H1 (cell line): Measurements from ENCODE around the gene TBX18. TPM values are rescaled to one million over a fixed set of nuclear protein-coding genes. Genes with fewer than 3 reads are reported as not detected.

Experiments used
- CTCF ChIA-PET: fragments of 300-600 bp; sonication (Branson Sonifier 250); formaldehyde crosslinking; loops from one replicate; lab custom pipeline; 2021; ENCODE audit not compliant: partially characterized antibody; lab: Charles Lee
- POLR2A ChIA-PET: fragments of 300-600 bp; sonication (Branson Sonifier 250); formaldehyde crosslinking; loops from one replicate; lab custom pipeline; 2021; ENCODE audit warnings: inconsistent platforms; ENCODE audit not compliant: partially characterized antibody; lab: Charles Lee
- DNase-seq, 2 experiments: peaks; one replicate each; pipeline versions ENCODE4 v3.0.0 to v3.0.0-alpha.2; 2010 to 2022; ENCODE audit warnings: low spot score in 2 of 2, low read depth in 1 of 2, mixed read lengths in 1 of 2
- FAIRE-seq: peaks from 2 replicates; lab custom pipeline; 2011; peaks lifted over from hg19 to GRCh38; lab: Jason Lieb, UNC
- H2AFZ ChIP-seq: 2 replicates; pipeline ENCODE4 v1.8.1; 2012; ENCODE audit warnings: low read length, inconsistent platforms
- H2AK5ac ChIP-seq: 2 replicates; pipeline ENCODE4 v1.6.1; 2013; ENCODE audit warnings: low read depth, low read length
- H2BK120ac ChIP-seq: replicated peaks from 2 replicates; pipeline ENCODE3; 2013; ENCODE audit warnings: low read depth, low read length, inconsistent platforms
- H2BK12ac ChIP-seq: 2 replicates; pipeline ENCODE4 v1.6.1; 2013; ENCODE audit warnings: low read depth, low read length
- H2BK15ac ChIP-seq: 2 replicates; pipeline ENCODE4 v1.6.1; 2013; ENCODE audit warnings: low read length
- H2BK20ac ChIP-seq: 2 replicates; pipeline ENCODE4 v1.6.1; 2013; ENCODE audit warnings: low read length
- H2BK5ac ChIP-seq: 2 replicates; pipeline ENCODE4 v1.6.1; 2013; ENCODE audit warnings: low read depth, low read length
- H3K14ac ChIP-seq: 2 replicates; pipeline ENCODE4 v1.6.1; 2013; ENCODE audit warnings: inconsistent platforms; ENCODE audit not compliant: insufficient read length
- H3K18ac ChIP-seq: 2 replicates; pipeline ENCODE4 v1.6.1; 2013; ENCODE audit warnings: low read length; ENCODE audit errors: extremely low read depth
- H3K23ac ChIP-seq: 2 replicates; pipeline ENCODE4 v1.6.1; 2013; ENCODE audit warnings: inconsistent platforms; ENCODE audit not compliant: insufficient read length
- H3K23me2 ChIP-seq: 2 replicates; pipeline ENCODE4 v1.6.1; 2013; ENCODE audit warnings: low read depth, low read length
- H3K27ac ChIP-seq: 2 replicates; pipeline ENCODE4 v1.6.1; 2011; ENCODE audit warnings: low read depth, low read length, inconsistent platforms
- H3K27me3 ChIP-seq, 4 experiments: replicated peaks in 1 of 4; 1 replicate in 1 of 4; 2 replicates in 3 of 4; pipeline versions ENCODE4 v1.6.1 to v1.8.1; 2011 to 2013; ENCODE audit warnings: low read length in 3 of 4, mild to moderate bottlenecking in 3 of 4, inconsistent platforms in 2 of 4, mixed read lengths in 2 of 4, moderate library complexity in 1 of 4; ENCODE audit not compliant: control insufficient read depth in 3 of 4, insufficient read depth in 3 of 4; ENCODE audit errors: extremely low read depth in 1 of 4
- H3K36me3 ChIP-seq, 4 experiments: 2 replicates each; pipeline versions ENCODE4 v1.6.1 to v1.8.1; 2011 to 2013; ENCODE audit warnings: mild to moderate bottlenecking in 4 of 4, low read length in 3 of 4, moderate library complexity in 2 of 4, control low read depth in 1 of 4, inconsistent platforms in 1 of 4; ENCODE audit not compliant: insufficient read depth in 4 of 4, control insufficient read depth in 2 of 4
- H3K4ac ChIP-seq: replicated peaks from 2 replicates; pipeline ENCODE3; 2013; ENCODE audit warnings: low read length, low read depth, mixed read lengths, inconsistent platforms; ENCODE audit not compliant: insufficient read length
- H3K4me1 ChIP-seq, 4 experiments: replicated peaks in 1 of 4; 1 replicate in 1 of 4; 2 replicates in 3 of 4; pipeline versions ENCODE4 v1.6.1 to v1.8.1; 2011 to 2013; ENCODE audit warnings: low read length in 3 of 4, inconsistent platforms in 2 of 4, mixed read lengths in 1 of 4; ENCODE audit not compliant: insufficient read depth in 4 of 4, control insufficient read depth in 3 of 4
- H3K4me2 ChIP-seq, 2 experiments: 2 replicates each; pipeline versions ENCODE4 v1.6.1 to v1.8.1; 2011 to 2013; ENCODE audit warnings: low read depth in 2 of 2, low read length in 2 of 2, control low read depth in 1 of 2, inconsistent platforms in 1 of 2, mild to moderate bottlenecking in 1 of 2; ENCODE audit not compliant: insufficient read depth in 1 of 2
- H3K4me3 ChIP-seq, 4 experiments: fragments of 200-600, 300-600 bp in 1 of 4; sonication (generic), shearing (Covaris generic), sonication (Bioruptor Twin) in 1 of 4; 2 replicates each; pipeline versions ENCODE4 v1.5.1 to v1.8.1; 2011 to 2016; ENCODE audit warnings: low read length in 4 of 4, low read depth in 3 of 4, control low read depth in 2 of 4, inconsistent platforms in 2 of 4, mild to moderate bottlenecking in 2 of 4, mixed read lengths in 1 of 4, moderate library complexity in 1 of 4; ENCODE audit not compliant: insufficient read depth in 2 of 4; ENCODE audit errors: extremely low read depth in 1 of 4
- H3K56ac ChIP-seq: replicated peaks from 2 replicates; pipeline ENCODE3; 2013; ENCODE audit warnings: low read depth, mild to moderate bottlenecking, mixed read lengths, low read length, inconsistent platforms; ENCODE audit not compliant: insufficient read length
- H3K79me1 ChIP-seq: 2 replicates; pipeline ENCODE4 v1.6.1; 2013; ENCODE audit warnings: low read depth, low read length, control low read depth
- H3K79me2 ChIP-seq, 2 experiments: 2 replicates each; pipeline versions ENCODE4 v1.6.1 to v1.8.1; 2012 to 2013; ENCODE audit warnings: low read length in 2 of 2, mild to moderate bottlenecking in 2 of 2, inconsistent platforms in 1 of 2; ENCODE audit not compliant: insufficient read depth in 2 of 2, control insufficient read depth in 1 of 2
- H3K9ac ChIP-seq, 4 experiments: replicated peaks in 1 of 4; 1 replicate in 1 of 4; 2 replicates in 3 of 4; pipeline versions ENCODE4 v1.6.1 to v1.8.1; 2011 to 2013; ENCODE audit warnings: low read depth in 3 of 4, low read length in 3 of 4, control low read depth in 2 of 4, mild to moderate bottlenecking in 2 of 4, moderate library complexity in 2 of 4, inconsistent platforms in 1 of 4; ENCODE audit errors: extremely low read depth in 1 of 4
- H3K9me3 ChIP-seq, 2 experiments: 2 replicates each; pipeline versions ENCODE4 v1.6.1 to v1.8.1; 2012 to 2013; ENCODE audit warnings: mild to moderate bottlenecking in 2 of 2, moderate library complexity in 2 of 2, control low read depth in 1 of 2, inconsistent platforms in 1 of 2, low read depth in 1 of 2, low read length in 1 of 2, mixed read lengths in 1 of 2; ENCODE audit not compliant: insufficient read depth in 2 of 2
- H4K20me1 ChIP-seq, 2 experiments: replicated peaks in 1 of 2; 2 replicates each; pipeline versions ENCODE3 to v1.8.1; 2011 to 2013; ENCODE audit warnings: inconsistent platforms in 2 of 2, low read length in 2 of 2, mild to moderate bottlenecking in 1 of 2; ENCODE audit not compliant: insufficient read depth in 2 of 2, control insufficient read depth in 1 of 2
- H4K5ac ChIP-seq: 2 replicates; pipeline ENCODE4 v1.6.1; 2013; ENCODE audit warnings: low read length, low read depth, mixed read lengths, inconsistent platforms; ENCODE audit not compliant: insufficient read length
- H4K8ac ChIP-seq: 2 replicates; pipeline ENCODE4 v1.8.0; 2013; ENCODE audit warnings: mild to moderate bottlenecking, moderate library complexity, low read length, inconsistent platforms; ENCODE audit not compliant: insufficient read depth; ENCODE audit errors: extremely low read depth
- H4K91ac ChIP-seq: replicated peaks from 2 replicates; pipeline ENCODE3; 2013; ENCODE audit warnings: low read length, mixed read lengths, inconsistent platforms; ENCODE audit not compliant: insufficient read length
- BRCA1 ChIP-seq: IDR thresholded peaks from 2 replicates; pipeline ENCODE4 v1.6.1; 2012; ENCODE audit warnings: low read depth, low read length, improper control_type of control experiment
- CBX8 ChIP-seq: fragments of 300-800, 300-1000 bp; sonication (generic); IDR thresholded peaks from 2 replicates; pipeline ENCODE4 v1.7.1; 2016; ENCODE audit warnings: low read depth, low read length, borderline replicate concordance
- CTBP2 ChIP-seq: IDR thresholded peaks from 2 replicates; pipeline ENCODE4 v1.7.0; 2011; ENCODE audit warnings: borderline replicate concordance, mild to moderate bottlenecking, moderate library complexity, mixed read lengths, low read length; ENCODE audit not compliant: insufficient read depth, insufficient read length
- EZH2 ChIP-seq: fragments of 200-600 bp; sonication (generic); IDR thresholded peaks from 2 replicates; pipeline ENCODE4 v1.7.1; 2012; ENCODE audit warnings: low read depth, mild to moderate bottlenecking, moderate library complexity, low read length, inconsistent platforms; ENCODE audit not compliant: severe bottlenecking
- GTF2F1 ChIP-seq: IDR thresholded peaks from 2 replicates; pipeline ENCODE4 v1.6.1; 2012; ENCODE audit warnings: low read depth, low read length, improper control_type of control experiment, borderline replicate concordance
- MAFK ChIP-seq: IDR thresholded peaks from 2 replicates; pipeline ENCODE4 v1.6.1; 2012; ENCODE audit warnings: low read depth, mild to moderate bottlenecking, improper control_type of control experiment, low read length
- POLR2A ChIP-seq, 2 experiments: IDR thresholded peaks; 1 replicate in 1 of 2; 2 replicates in 1 of 2; pipeline ENCODE4 v1.6.1; 2011; ENCODE audit warnings: low read depth in 2 of 2, low read length in 2 of 2, mild to moderate bottlenecking in 2 of 2; ENCODE audit errors: control extremely low read depth in 1 of 2
- RBBP5 ChIP-seq: IDR thresholded peaks from 2 replicates; pipeline ENCODE4 v1.7.1; 2012; ENCODE audit warnings: low read depth, mild to moderate bottlenecking, inconsistent platforms, low read length, moderate library complexity, borderline replicate concordance
- RNF2 ChIP-seq: fragments of 200-900, 300-1000 bp; sonication (generic); IDR thresholded peaks from 2 replicates; pipeline ENCODE4 v1.7.1; 2016; ENCODE audit warnings: borderline replicate concordance, low read depth, mild to moderate bottlenecking, antibody characterized with exemption, low read length; ENCODE audit not compliant: poor library complexity, severe bottlenecking; ENCODE audit errors: missing control alignments
- SUZ12 ChIP-seq: fragments of 200-600 bp; sonication (generic); IDR thresholded peaks from 2 replicates; pipeline ENCODE4 v1.6.1; 2012; ENCODE audit warnings: mild to moderate bottlenecking, inconsistent platforms, low read length, moderate library complexity, mixed read lengths
- WGBS, 2 experiments: shearing (Covaris generic) in 1 of 2; methylation state at CpG; one replicate each; pipeline versions ENCODE4 v1.1.6 to v1.1.7; 2013 to 2015; ENCODE audit warnings: low lambda C conversion rate in 2 of 2, mixed read lengths in 2 of 2, inconsistent platforms in 1 of 2, low coverage in 1 of 2, missing lambda C conversion rate in 1 of 2; ENCODE audit not compliant: insufficient replicate concordance in 2 of 2, insufficient coverage in 1 of 2, insufficient read length in 1 of 2; ENCODE audit errors: extremely low coverage in 1 of 2, missing lambda C conversion rate in 1 of 2; 5-methylcytosine and 5-hydroxymethylcytosine counted together
- polyA plus RNA-seq, 7 experiments: library from polyadenylated mRNA; depleted of rRNA in 3 of 7; stranded (reverse) in 5 of 7; unstranded in 2 of 7; fragments of >200 nt in 5 of 7; fragments of 200-250 nt in 2 of 7; gene quantifications; 1 replicate in 5 of 7; 2 replicates in 1 of 7; 4 replicates in 1 of 7; pipeline versions ENCODE4 v1.2.1 to v1.2.3, GENCODE V29; 2011 to 2013; ENCODE audit warnings: missing spikeins in 2 of 7, mixed read lengths in 2 of 7
- total RNA-seq: library from RNA; stranded (reverse); fragmentation: NEBNext Ultra II Directional; extraction: Animal tissue kit (Norgen Biotek cat#: 25700); gene quantifications from 2 replicates; pipeline ENCODE4 v1.2.1, GENCODE V29; 2021

TBX18 gene
- total and polyA plus RNA-seq, 2 of the 8 experiments (the other 6 are each of a cell fraction or from before 2014, with no cell fraction given): 0.02 TPM; not detected in 1

- ChIA-PET POLR2A (interaction anchor here (1.1 to 2.2 kb wide), 2 partner anchors 8 to 10 kb away, joined by 4 to 9 read pairs; partner anchors contain the start of gene TBX18), CTCF (interaction anchor here (0.8 to 4.3 kb wide), 4 partner anchors 9 to 197 kb away, joined by 3 to 29 read pairs (median 8); partner anchors contain the start of gene TBX18)
- no peak overlapping the region for H2BK15ac ChIP-seq
- no peak overlapping the region for H4K8ac ChIP-seq
- H2BK120ac ChIP-seq: no peak overlapping the region
- H3K27ac ChIP-seq: no peak overlapping the region
- no peak overlapping the region for H3K14ac ChIP-seq
- no peak overlapping the region for H2BK12ac ChIP-seq
- peak overlapping the region; percentile 4 to 75 (median 18); a peak in 4 of 8 replicates for H3K4me3 ChIP-seq
- no peak overlapping the region for H2BK5ac ChIP-seq
- no peak overlapping the region for H2AK5ac ChIP-seq
- peaks cover 11% of the 10 kb centered on the region; the same call in 1 of the 2 replicates for H3K23me2 ChIP-seq
- no peak overlapping the region for H4K91ac ChIP-seq
- H3K18ac ChIP-seq: no peak overlapping the region
- no peak overlapping the region for H4K5ac ChIP-seq
- H3K4me1 ChIP-seq: peaks cover 0 to 8% (median 2%) of the 10 kb centered on the region in 4 experiments; a peak in 2 of 7 replicates
- H3K9me3 ChIP-seq: no peaks in the 10 kb centered on the region
- H3K36me3 ChIP-seq: no peaks in the 10 kb centered on the region
- H3K27me3 ChIP-seq: peaks cover 64 to 97% (median 81%) of the 10 kb centered on the region in 4 experiments
- no peak overlapping the region for H3K4ac ChIP-seq
- no peak overlapping the region for H3K23ac ChIP-seq
- H3K79me1 ChIP-seq: no peaks in the 10 kb centered on the region
- peaks cover 10 to 15% of the 10 kb centered on the region in 2 experiments for H4K20me1 ChIP-seq
- DNase-seq (peak in 1 of 2 experiments; percentile 52), FAIRE-seq (no peak)
- no peaks in the 10 kb centered on the region for H3K79me2 ChIP-seq
- no peak overlapping the region for H2BK20ac ChIP-seq
- peak; percentile 89 for TF ChIP-seq RNF2
- TF ChIP-seq RBBP5: no peak
- TF ChIP-seq POLR2A (IDR thresholded peaks at IDR 0.05; ENCODE audit: control extremely low read depth in 1 of 2, low read depth in 2 of 2, low read length in 2 of 2): no peak
- TF ChIP-seq BRCA1: no peak
- TF ChIP-seq CBX8: peak; percentile 96
- peak; percentile 85 for TF ChIP-seq EZH2
- TF ChIP-seq GTF2F1: no peak
- peak; percentile 65 for TF ChIP-seq SUZ12
- TF ChIP-seq CTBP2: peak; percentile 14
- no peak for TF ChIP-seq MAFK
- peak overlapping the region; percentile 52 to 84 for H3K4me2 ChIP-seq
- no peak overlapping the region for H3K56ac ChIP-seq
- no peak overlapping the region for H2AFZ ChIP-seq
- WGBS, 2 experiments: 7% methylated on average over 34 of the region's 35 CpGs; no CpG with 5 or more reads in 1 of the 2 experiments
- H3K9ac ChIP-seq: no peak overlapping the region
Observed at GRCh38 chr6:84772428-84773132, 8.2 kb upstream of the TBX18 start.
